Activated CD8-positive, alpha-beta memory T cell treated with anti-CD3 and anti-CD28 coated beads for 1 hour (primary cell): ENCODE results near the gene PFKFB1.
"Not testable (repeated sequence)": the region's sequence is repeated elsewhere in the genome, so short reads cannot be mapped to it uniquely, and the experiment has no call there.

Experiments used
- DNase-seq, 2 donors: peaks; one replicate each; pipeline ENCODE4 v3.0.0-alpha.2; 2020; ENCODE audit warnings: low read depth in 1 of 2; ENCODE audit errors: extremely low read depth in 1 of 2

PFKFB1 gene

DNA sequence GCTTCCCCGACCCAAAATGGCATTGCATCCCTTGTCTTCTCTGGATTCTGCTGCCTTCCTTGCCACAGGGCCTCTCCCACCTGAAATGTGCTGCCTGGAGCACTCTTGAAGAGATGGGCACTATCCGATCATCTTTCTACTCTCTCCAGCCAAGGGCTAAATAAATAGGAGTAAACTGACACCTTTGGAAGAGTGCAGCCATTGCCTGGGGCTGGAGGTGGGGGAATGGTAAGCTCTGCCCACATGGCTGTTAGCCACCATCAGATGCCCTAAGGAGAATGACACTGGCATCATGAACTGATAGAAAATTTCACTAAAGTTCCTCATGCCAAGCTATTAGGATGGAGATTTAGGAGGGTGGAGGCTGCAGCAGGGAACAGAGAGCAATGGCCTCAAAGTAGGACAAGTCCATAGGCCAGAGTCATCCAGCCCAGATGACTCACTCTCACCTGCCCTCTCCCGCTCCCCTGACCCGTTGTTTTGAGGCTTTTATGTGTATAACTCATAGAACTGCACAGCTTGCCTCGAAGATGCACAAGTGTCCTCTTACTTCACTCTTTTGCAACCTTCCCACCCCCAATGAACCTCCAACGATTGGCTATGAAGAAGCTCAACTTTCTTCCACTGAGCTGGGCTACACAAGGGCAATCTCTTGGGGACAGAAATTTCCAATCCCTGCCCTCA lies 822 bp upstream of the PFKFB1 start:
- DNase-seq: no peak

DNA sequence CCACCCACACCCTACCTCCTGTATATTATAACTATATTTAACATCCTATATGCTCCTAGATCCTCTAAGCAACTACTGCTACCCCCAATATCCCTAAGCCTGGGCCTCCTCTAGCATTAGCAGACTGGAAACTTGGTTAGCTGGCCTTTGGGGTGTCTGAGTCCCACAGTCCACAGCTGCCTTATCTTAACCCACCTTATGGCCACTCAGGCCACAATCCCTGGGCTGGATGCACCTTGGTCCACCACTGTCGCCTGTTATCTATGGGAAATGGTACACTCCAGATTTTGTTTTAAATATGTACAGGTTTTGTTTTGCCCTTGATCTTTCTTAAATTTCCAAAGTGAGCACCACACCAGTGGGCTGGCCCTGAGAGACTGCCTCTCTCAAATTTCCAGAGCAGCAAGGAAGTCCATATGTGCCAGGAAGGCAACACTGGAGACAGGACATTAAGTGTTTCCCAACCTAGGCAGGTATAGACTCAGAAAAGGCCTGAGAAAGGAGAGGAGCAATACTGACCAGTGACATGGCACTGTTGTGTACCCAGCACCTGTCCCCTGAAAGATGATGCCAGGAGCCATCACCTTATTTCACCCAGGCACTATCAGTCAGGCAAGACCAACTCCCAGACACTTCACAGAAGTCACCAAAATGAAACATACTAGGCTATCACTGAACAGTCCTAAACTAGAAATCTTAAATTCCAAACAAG lies 921 bp downstream of the PFKFB1 start:
- no peak for DNase-seq

- DNase-seq: no peak
These were observed 2.3 kb downstream of the PFKFB1 start for GRCh38 chrX:54991706-54992105.

DNA sequence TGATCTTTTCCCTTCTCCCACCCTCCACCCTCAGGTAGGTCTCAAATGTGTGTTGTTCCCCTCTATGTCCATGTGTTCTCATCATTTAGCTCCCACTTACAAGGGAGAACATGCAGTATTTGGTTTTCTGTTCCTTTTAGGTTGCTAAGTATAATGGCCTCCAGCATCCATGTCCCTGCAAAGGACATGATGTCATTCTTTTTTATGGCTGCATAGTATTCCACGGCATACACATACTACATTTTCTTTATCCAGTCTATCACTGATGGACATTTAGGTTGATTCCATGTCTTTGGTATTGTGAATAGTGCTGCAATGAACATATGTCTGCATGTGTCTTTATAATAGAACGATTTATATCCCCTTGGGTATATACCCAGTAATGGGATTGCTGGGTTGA lies 10.7 kb downstream of the PFKFB1 start:
- not testable (repeated sequence) for DNase-seq

- no peak for DNase-seq
These were observed 13.7 kb downstream of the PFKFB1 start for GRCh38 chrX:54980334-54980733.

DNA sequence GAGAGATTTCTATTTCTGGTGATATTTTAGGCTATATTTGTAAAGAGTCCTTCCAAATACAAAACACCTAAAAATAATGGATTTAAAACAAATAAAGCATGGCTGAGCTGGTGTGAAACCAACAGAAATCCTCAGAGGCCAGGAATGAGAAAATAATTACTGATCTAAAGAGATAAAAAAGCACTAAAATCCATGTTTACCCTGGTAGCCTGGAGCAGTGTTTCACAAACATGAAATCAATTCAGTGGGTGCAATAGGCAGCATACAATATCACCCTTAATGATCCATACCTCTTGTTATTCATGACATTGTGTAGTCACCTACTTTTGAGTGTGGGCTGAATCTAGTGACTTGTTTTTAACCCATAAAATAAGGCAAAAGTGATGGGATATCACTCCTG lies 14.6 kb downstream of the PFKFB1 start:
- no peak for DNase-seq

GRCh38 chrX:54978448-54978847 lies 15.5 kb downstream of the PFKFB1 start:
- DNase-seq: no peak

- DNase-seq: no peak
These were observed 16.6 kb downstream of the PFKFB1 start for GRCh38 chrX:54977387-54977786.

GRCh38 chrX:54964766-54965497 lies 29.1 kb downstream of the PFKFB1 start:
- DNase-seq: no peak

DNA sequence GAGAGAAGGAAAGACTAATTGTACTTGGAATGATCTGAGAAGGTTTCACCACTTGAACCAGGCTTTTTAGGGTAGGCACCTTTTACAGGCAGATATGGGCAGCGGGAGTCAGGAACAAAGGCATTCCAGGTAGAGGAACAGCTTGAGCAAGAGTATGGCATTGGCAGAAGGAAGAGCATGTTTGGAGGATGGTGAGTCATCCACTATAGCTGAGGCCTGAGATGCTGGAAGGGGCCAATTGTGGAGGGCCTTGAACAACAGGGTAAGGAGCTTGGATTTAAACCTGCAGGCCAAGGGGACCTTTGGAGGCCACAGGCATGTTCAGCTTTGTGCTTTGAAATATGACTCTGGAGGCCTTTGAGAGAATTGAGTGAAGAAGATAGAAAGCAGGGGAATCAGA lies 32.2 kb downstream of the PFKFB1 start:
- no peak for DNase-seq

- DNase-seq: no peak
These were observed 43.1 kb downstream of the PFKFB1 start for GRCh38 chrX:54950730-54951375.

DNA sequence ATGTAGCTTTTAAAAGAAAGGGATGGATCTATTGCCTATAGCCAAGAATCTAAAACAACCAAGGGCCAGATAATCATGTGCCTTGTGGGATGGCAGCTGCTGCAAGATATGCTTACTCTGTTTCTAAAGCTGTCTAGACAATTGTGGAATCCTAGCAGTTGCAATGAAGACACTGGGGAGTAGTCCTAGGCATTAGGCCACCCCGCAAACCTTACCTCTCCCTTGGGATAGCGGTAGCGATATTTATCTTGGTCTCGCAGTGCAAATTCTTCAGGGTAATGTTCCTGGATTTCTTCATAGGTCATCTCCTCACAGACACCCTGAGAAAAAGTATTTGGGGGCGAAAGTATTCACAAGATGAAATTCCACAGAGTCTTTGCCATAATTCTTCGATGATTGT lies 48.8 kb downstream of the PFKFB1 start:
- DNase-seq: no peak

DNA sequence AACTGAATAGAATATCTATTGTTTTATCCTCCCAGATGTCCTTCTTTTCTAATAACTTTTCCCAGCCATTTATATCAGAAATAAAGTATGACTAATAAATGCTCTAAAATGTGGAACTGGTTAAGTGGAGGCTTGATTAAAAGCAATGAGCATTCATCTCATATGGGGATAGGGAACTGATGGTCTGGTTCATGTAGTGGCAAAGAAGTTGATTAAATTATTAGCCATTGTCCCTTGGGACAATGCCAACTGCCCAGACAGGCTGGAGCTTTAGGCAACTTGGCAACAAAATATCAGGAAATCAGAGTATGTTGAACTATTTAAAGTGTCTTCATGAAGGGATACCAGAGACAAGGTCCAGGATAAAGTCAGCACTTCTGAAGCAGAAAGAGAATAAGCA lies 49.2 kb downstream of the PFKFB1 start:
- no peak for DNase-seq

DNA sequence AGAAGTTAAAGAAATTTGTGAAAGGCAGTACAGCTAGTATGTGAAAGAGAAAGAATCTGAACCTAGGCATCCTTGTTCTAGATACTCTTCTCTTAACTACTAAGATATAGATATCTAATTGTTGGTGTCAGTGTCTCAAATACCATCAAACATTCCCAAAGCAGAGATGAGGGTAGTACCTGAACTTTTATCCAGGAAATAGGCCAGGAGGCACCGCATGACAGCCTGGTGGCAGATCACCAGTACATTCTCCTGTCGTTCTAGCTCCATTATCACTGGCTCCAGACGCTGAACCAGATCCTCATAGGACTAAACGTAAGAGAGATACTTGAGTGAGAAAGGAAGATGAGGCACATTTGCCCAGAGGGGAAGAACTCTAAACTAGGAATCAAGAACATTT lies 56.6 kb downstream of the PFKFB1 start:
- no peak for DNase-seq

DNA sequence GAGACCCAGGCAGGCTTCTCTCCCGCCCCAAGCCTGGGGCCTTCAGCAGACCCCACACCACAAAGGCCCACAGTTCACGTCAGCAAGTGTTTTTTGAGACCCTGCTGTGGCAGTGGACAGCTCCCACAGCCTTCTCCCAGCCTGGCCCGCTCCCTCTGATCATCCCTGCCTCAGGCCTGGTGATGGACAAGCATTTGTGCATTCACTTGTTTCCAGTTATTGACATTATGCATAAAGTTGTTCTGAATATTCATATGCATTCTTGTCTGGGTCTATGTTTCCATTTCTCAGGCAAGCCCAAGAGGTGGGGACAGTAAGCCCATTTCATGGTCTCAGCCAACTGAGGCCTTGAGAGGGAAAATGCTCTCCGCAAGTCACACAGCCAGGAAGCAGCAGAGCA lies 58.7 kb downstream of the PFKFB1 start:
- no peak for DNase-seq

GRCh38 chrX:54934890-54935289 lies 59.1 kb downstream of the PFKFB1 start:
- DNase-seq: no peak

- DNase-seq: no peak
These were observed 59.9 kb downstream of the PFKFB1 start for GRCh38 chrX:54934058-54934457.

GRCh38 chrX:54933150-54933826 lies 60.7 kb downstream of the PFKFB1 start:
- DNase-seq: no peak

DNA sequence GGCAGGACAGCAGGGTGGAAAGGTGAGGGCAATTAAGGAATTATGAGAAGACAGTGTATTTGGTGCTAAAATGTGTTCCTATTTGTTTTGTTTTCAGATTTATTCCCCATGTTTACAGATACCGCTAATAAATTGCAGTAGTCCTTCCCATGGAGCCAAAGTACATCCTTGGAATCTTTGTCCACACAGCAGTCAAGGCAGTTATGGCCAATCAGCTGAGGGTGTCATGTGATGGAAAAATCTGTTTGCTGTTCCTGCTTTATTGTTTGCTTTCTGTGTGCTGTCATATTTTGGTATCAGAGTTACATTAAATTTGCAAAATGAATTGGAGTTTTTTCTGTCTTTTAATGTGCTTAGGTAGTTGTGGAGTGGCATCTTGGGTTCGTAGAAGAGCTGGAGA lies 62.9 kb downstream of the PFKFB1 start:
- DNase-seq: no peak

DNA sequence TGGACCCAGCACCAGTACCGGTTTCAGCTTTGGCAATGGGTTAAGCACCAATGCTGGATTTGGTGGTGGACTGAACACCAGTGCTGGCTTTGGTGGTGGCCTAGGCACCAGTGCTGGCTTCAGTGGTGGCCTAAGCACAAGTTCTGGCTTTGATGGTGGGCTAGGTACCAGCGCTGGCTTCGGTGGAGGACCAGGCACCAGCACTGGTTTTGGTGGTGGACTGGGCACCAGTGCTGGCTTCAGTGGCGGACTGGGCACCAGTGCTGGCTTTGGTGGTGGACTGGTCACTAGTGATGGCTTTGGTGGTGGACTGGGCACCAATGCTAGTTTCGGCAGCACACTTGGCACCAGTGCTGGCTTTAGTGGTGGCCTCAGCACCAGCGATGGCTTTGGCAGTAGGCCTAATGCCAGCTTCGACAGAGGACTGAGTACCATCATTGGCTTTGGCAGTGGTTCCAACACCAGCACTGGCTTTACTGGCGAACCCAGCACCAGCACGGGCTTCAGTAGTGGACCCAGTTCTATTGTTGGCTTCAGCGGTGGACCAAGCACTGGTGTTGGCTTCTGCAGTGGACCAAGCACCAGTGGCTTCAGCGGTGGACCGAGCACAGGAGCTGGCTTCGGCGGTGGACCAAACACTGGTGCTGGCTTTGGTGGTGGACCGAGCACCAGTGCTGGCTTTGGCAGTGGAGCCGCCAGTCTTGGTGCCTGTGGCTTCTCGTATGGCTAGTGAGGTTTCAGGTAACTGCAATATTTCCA lies 63.5 kb downstream of the PFKFB1 start:
- DNase-seq: no peak
